ENCODE results near the gene CST9.
"Not testable (repeated sequence)": the region's sequence is repeated elsewhere in the genome, so short reads cannot be mapped to it uniquely, and the experiment has no call there.

Gene CST9

GRCh38 chr20:23623666-23624323 is 18.1 kb upstream of the CST9 start:
- no peak for DNase-seq

- DNase-seq: peak; percentile 74
Measured at GRCh38 chr20:23622839-23623343, 17.2 kb upstream of the CST9 start.

GRCh38 chr20:23622401-23622800 is 16.7 kb upstream of the CST9 start:
- DNase-seq: not testable (repeated sequence)

- DNase-seq: not testable (repeated sequence)
Measured at GRCh38 chr20:23620670-23621386, 15.1 kb upstream of the CST9 start.

- no peak for DNase-seq
Measured at GRCh38 chr20:23614163-23614562, 8.4 kb upstream of the CST9 start.

- DNase-seq: no peak
Measured at GRCh38 chr20:23613676-23614075, 8.0 kb upstream of the CST9 start.

GRCh38 chr20:23612396-23612795 is 6.7 kb upstream of the CST9 start:
- DNase-seq: no peak

- no peak for DNase-seq
Measured at GRCh38 chr20:23609486-23610109, 3.9 kb upstream of the CST9 start.

- no peak for DNase-seq
Measured at GRCh38 chr20:23608251-23608846, 2.6 kb upstream of the CST9 start.

GRCh38 chr20:23607497-23608245 is 2.0 kb upstream of the CST9 start:
- DNase-seq: no peak

GRCh38 chr20:23606652-23607049 is 934 bp upstream of the CST9 start:
- peak; percentile 61 for DNase-seq

- no peak for DNase-seq
Measured at GRCh38 chr20:23604306-23604705, 1.4 kb downstream of the CST9 start.

GRCh38 chr20:23603321-23603720 is 2.4 kb downstream of the CST9 start:
- no peak for DNase-seq

GRCh38 chr20:23602699-23603098 is 3.0 kb downstream of the CST9 start:
- DNase-seq: no peak

GRCh38 chr20:23602241-23602640 is 3.5 kb downstream of the CST9 start:
- no peak for DNase-seq

GRCh38 chr20:23601715-23602114 is 4.0 kb downstream of the CST9 start:
- DNase-seq: no peak

GRCh38 chr20:23598481-23598880 is 7.2 kb downstream of the CST9 start:
- no peak for DNase-seq

GRCh38 chr20:23596579-23597250 is 9.0 kb downstream of the CST9 start:
- no peak for DNase-seq

- DNase-seq: no peak
Measured at GRCh38 chr20:23595941-23596340, 9.8 kb downstream of the CST9 start.

- no peak for DNase-seq
Measured at GRCh38 chr20:23588434-23589403, 17.0 kb downstream of the CST9 start.

- DNase-seq: no peak
Measured at GRCh38 chr20:23587631-23588030, 18.1 kb downstream of the CST9 start.

All from fibroblast of skin of right quadriceps (primary cell).